Astrocyte (in vitro differentiated cells and primary cell): ENCODE data around the gene WNT7A.

Source experiments
- CTCF ChIP-seq: IDR thresholded peaks from 2 replicates; pipeline ENCODE4 v1.5.1; 2011; ENCODE audit warnings: low read depth, mild to moderate bottlenecking, inconsistent platforms, low read length, moderate library complexity; ENCODE audit not compliant: insufficient read depth
- EZH2 ChIP-seq: IDR thresholded peaks from 2 replicates; pipeline ENCODE4 v1.6.1; 2012; ENCODE audit warnings: mild to moderate bottlenecking, low read length, inconsistent platforms; ENCODE audit not compliant: insufficient read depth

DNA sequence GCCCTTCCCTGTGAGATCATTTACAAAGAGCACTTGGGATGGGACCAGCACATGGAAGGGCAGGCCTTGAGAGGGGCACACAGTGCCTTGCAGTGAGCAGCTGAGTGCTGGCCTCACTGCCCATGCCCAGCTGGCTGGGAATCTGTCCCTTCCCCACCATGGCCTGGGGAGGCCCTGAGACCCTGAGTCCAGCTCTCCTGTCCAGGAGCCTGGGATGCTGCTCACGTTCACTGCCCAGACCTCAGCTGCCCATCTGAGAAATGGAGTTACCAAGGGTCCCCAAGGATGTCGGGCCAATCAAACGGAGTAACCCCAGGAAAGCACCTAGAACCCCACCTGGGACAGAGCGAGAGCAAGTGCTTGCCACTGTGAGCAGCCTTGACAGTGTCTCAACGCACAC lies 35.6 kb downstream of the WNT7A start:
- no peak for TF ChIP-seq CTCF
- no peak for TF ChIP-seq EZH2
